Brain microvascular endothelial cell (primary cell): ENCODE measurements around the gene ASIC2.

Experiments
- DNase-seq: peaks from one replicate; pipeline ENCODE4 v3.0.0-alpha.2; 2020
- H3K27ac ChIP-seq: fragments of 250-450 bp; sonication (Bioruptor Pico); 2 replicates; pipeline ENCODE4 v1.5.1; 2020; ENCODE audit warnings: mild to moderate bottlenecking, moderate library complexity
- H3K27me3 ChIP-seq: fragments of 250-450 bp; sonication (Bioruptor Pico); replicated peaks from 2 replicates; pipeline ENCODE4 v1.5.1; 2020; ENCODE audit warnings: mild to moderate bottlenecking
- H3K36me3 ChIP-seq: fragments of 250-450 bp; sonication (Bioruptor Pico); replicated peaks from 2 replicates; pipeline ENCODE4 v1.5.1; 2020; ENCODE audit warnings: mild to moderate bottlenecking
- H3K4me3 ChIP-seq: 2 replicates; pipeline ENCODE4 v1.5.1; 2011; ENCODE audit warnings: low read depth, mild to moderate bottlenecking, control low read depth, low read length, moderate library complexity
- CTCF ChIP-seq: IDR thresholded peaks from 2 replicates; pipeline ENCODE4 v1.5.1; 2011; ENCODE audit warnings: low read depth, mild to moderate bottlenecking, moderate library complexity, low read length, control low read depth, inconsistent platforms; ENCODE audit errors: missing control alignments
- in situ Hi-C: cut with HindIII; loops from 2 replicates; pipeline ENCODE4 v1.10.0; 2017; ENCODE audit warnings: low sequenced_read_pairs, low pct_ligation_motif_present

The ASIC2 gene

GRCh38 chr17:33038740-33039139 is 254.4 kb downstream of the ASIC2 start:
- in situ Hi-C loops = no loop called here
- peak; percentile 67 for TF ChIP-seq CTCF
- DNase-seq = no peak
- Histone ChIP-seq H3K4me3 (no peak overlapping the region), H3K27me3 (no peaks in the 10 kb centered on the region), H3K36me3 (no peaks in the 10 kb centered on the region), H3K27ac (no peak overlapping the region)

GRCh38 chr17:33033176-33033575 is 259.9 kb downstream of the ASIC2 start:
- H3K36me3 ChIP-seq = no peaks in the 10 kb centered on the region
- in situ Hi-C loops = no loop called here
- H3K4me3 ChIP-seq = no peak overlapping the region
- TF ChIP-seq CTCF = no peak
- no peak overlapping the region for H3K27ac ChIP-seq
- no peaks in the 10 kb centered on the region for H3K27me3 ChIP-seq
- no peak for DNase-seq

- Histone ChIP-seq H3K4me3 (no peak overlapping the region), H3K27me3 (no peaks in the 10 kb centered on the region), H3K36me3 (no peaks in the 10 kb centered on the region), H3K27ac (no peak overlapping the region)
- no peak for TF ChIP-seq CTCF
- DNase-seq = no peak
- in situ Hi-C loops = no loop called here
Measured at GRCh38 chr17:33028778-33029177, 264.3 kb downstream of the ASIC2 start.

- Histone ChIP-seq H3K4me3 (no peak overlapping the region), H3K27me3 (no peaks in the 10 kb centered on the region), H3K27ac (no peak overlapping the region), H3K36me3 (no peaks in the 10 kb centered on the region)
- in situ Hi-C loops = no loop called here
- DNase-seq = no peak
- no peak for TF ChIP-seq CTCF
Measured at GRCh38 chr17:33028061-33028460, 265.0 kb downstream of the ASIC2 start.

- no peaks in the 10 kb centered on the region for H3K36me3 ChIP-seq
- no peak overlapping the region for H3K27ac ChIP-seq
- no peak overlapping the region for H3K4me3 ChIP-seq
- TF ChIP-seq CTCF = no peak
- no peak for DNase-seq
- in situ Hi-C loops = no loop called here
- no peaks in the 10 kb centered on the region for H3K27me3 ChIP-seq
Measured at GRCh38 chr17:33024688-33025486, 268.2 kb downstream of the ASIC2 start.

- no peak for TF ChIP-seq CTCF
- in situ Hi-C loops = no loop called here
- no peak overlapping the region for H3K27ac ChIP-seq
- DNase-seq = no peak
- H3K4me3 ChIP-seq = no peak overlapping the region
- H3K36me3 ChIP-seq = no peaks in the 10 kb centered on the region
- H3K27me3 ChIP-seq = no peaks in the 10 kb centered on the region
Measured at GRCh38 chr17:33023790-33024189, 269.3 kb downstream of the ASIC2 start.
